Gastrocnemius medialis (tissue), 4 donors: Measurements from ENCODE around the gene AQP12A. TPM values are rescaled to one million over a fixed set of nuclear protein-coding genes. Genes with fewer than 3 reads are reported as not detected.

ENCODE experiments used
- ATAC-seq, 2 donors: fragments of 150-250 bp; one replicate each; pipeline ENCODE4 v1.9.1; 2016
- DNase-seq, 2 donors: peaks; one replicate each; pipeline ENCODE4 v3.0.0-alpha.2; 2019
- H3K27ac ChIP-seq, 4 donors: fragments of 200-600 bp; sonication (generic); 1 replicate in 1 of 4; 2 replicates in 3 of 4; pipeline ENCODE4 v1.5.1; 2016 to 2018; ENCODE audit warnings: mild to moderate bottlenecking in 2 of 4, moderate library complexity in 1 of 4
- H3K27me3 ChIP-seq, 3 donors: fragments of 200-600 bp; sonication (generic) in 2 of 3; 1 replicate in 1 of 3; 2 replicates in 2 of 3; pipeline versions ENCODE4 v1.5.1 to v1.6.0; 2016 to 2019; ENCODE audit warnings: mild to moderate bottlenecking in 1 of 3, moderate library complexity in 1 of 3
- H3K36me3 ChIP-seq, 2 donors: fragments of 200-600 bp; sonication (generic) in 1 of 2; one replicate each; pipeline ENCODE4 v1.5.1; 2017 to 2018
- H3K4me1 ChIP-seq, 2 donors: fragments of 200-600 bp; sonication (generic) in 1 of 2; one replicate each; pipeline ENCODE4 v1.5.1; 2016 to 2017; ENCODE audit warnings: mild to moderate bottlenecking in 2 of 2
- H3K4me3 ChIP-seq, 4 donors: fragments of 200-600 bp; sonication (generic) in 3 of 4; 1 replicate in 1 of 4; 2 replicates in 3 of 4; pipeline ENCODE4 v1.5.1; 2016 to 2019; ENCODE audit warnings: mild to moderate bottlenecking in 2 of 4
- H3K9me3 ChIP-seq, 3 donors: fragments of 200-600 bp; sonication (generic) in 2 of 3; 1 replicate in 1 of 3; 2 replicates in 2 of 3; pipeline ENCODE4 v1.5.1; 2016 to 2019
- POLR2A ChIP-seq, 2 donors: fragments of 450-650 bp; IDR thresholded peaks; one replicate each; pipeline ENCODE4 v1.6.1; 2017; ENCODE audit warnings: antibody characterized with exemption in 2 of 2, mild to moderate bottlenecking in 2 of 2, moderate library complexity in 2 of 2
- in situ Hi-C, 4 donors: fragments of 200-750 bp; cut with MboI; loops; one replicate each; pipeline versions ENCODE4 v1.15.0 to v1.8.0; 2017; ENCODE audit warnings: low sequenced_read_pairs in 4 of 4
- intact Hi-C: fragments of 100-400 bp; cut with DNase I; formaldehyde crosslinking; loops from one replicate; pipeline ENCODE4 v1.15.1; 2023; ENCODE audit warnings: low total_unique reads
- total RNA-seq, 4 donors: library from RNA; depleted of rRNA; stranded (reverse); fragments of >200 nt; gene quantifications; one replicate each; pipeline versions ENCODE4 v1.1.0 to v1.2.3, GENCODE V29; 2016
- TF ChIP-seq, protein P1 (sequence below), 5 experiments: fragments of 450-650 bp in 3 of 5; fragments of 200-600 bp in 2 of 5; sonication (generic) in 2 of 5; IDR thresholded peaks in 4 of 5; conservative IDR thresholded peaks in 1 of 5; 1 replicate in 4 of 5; 2 replicates in 1 of 5; pipeline ENCODE4 v1.5.1; 2016 to 2019; ENCODE audit warnings: antibody characterized with exemption in 5 of 5, mild to moderate bottlenecking in 3 of 5, moderate library complexity in 3 of 5

The AQP12A gene
- total RNA-seq, 4 donors from 2014 or later, result not detected

- Histone ChIP-seq H3K9me3 (no peaks in the 10 kb centered on the region), H3K27me3 (peaks cover 14 to 26% (median 21%) of the 10 kb centered on the region in 3 donors), H3K4me3 (no peak overlapping the region), H3K36me3 (no peaks in the 10 kb centered on the region), H3K4me1 (no peaks in the 10 kb centered on the region), H3K27ac (no peak overlapping the region)
- no peak for TF ChIP-seq POLR2A (IDR thresholded peaks at IDR 0.05)
- TF ChIP-seq, protein P1, sequence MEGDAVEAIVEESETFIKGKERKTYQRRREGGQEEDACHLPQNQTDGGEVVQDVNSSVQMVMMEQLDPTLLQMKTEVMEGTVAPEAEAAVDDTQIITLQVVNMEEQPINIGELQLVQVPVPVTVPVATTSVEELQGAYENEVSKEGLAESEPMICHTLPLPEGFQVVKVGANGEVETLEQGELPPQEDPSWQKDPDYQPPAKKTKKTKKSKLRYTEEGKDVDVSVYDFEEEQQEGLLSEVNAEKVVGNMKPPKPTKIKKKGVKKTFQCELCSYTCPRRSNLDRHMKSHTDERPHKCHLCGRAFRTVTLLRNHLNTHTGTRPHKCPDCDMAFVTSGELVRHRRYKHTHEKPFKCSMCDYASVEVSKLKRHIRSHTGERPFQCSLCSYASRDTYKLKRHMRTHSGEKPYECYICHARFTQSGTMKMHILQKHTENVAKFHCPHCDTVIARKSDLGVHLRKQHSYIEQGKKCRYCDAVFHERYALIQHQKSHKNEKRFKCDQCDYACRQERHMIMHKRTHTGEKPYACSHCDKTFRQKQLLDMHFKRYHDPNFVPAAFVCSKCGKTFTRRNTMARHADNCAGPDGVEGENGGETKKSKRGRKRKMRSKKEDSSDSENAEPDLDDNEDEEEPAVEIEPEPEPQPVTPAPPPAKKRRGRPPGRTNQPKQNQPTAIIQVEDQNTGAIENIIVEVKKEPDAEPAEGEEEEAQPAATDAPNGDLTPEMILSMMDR (IDR thresholded peaks at IDR 0.05 in 4 of 5, conservative IDR thresholded peaks at IDR 0.05 in 1 of 5), result no peak
- ATAC-seq (no peak), DNase-seq (no peak)
- in situ Hi-C loops (no loop called here), intact Hi-C loops (no loop called here)
Observed at GRCh38 chr2:240727439-240727838, 35.8 kb downstream of the AQP12A start.

- no peak for TF ChIP-seq POLR2A (IDR thresholded peaks at IDR 0.05)
- TF ChIP-seq, protein P1 (IDR thresholded peaks at IDR 0.05 in 4 of 5, conservative IDR thresholded peaks at IDR 0.05 in 1 of 5), result no peak
- no peaks in the 10 kb centered on the region for H3K9me3 ChIP-seq
Observed at GRCh38 chr2:240727913-240728312, 36.2 kb downstream of the AQP12A start.

GRCh38 chr2:240728361-240728760 lies 36.7 kb downstream of the AQP12A start:
- Histone ChIP-seq H3K27ac (no peak overlapping the region), H3K36me3 (no peaks in the 10 kb centered on the region), H3K4me1 (no peaks in the 10 kb centered on the region), H3K27me3 (peaks cover 14 to 26% (median 21%) of the 10 kb centered on the region in 3 donors), H3K4me3 (no peak overlapping the region), H3K9me3 (no peaks in the 10 kb centered on the region)
- intact Hi-C loops (no loop called here), in situ Hi-C loops (no loop called here)
- DNase-seq, result no peak
- ATAC-seq, result no peak
- no peak for TF ChIP-seq POLR2A (IDR thresholded peaks at IDR 0.05)
- TF ChIP-seq, protein P1 (IDR thresholded peaks at IDR 0.05 in 4 of 5, conservative IDR thresholded peaks at IDR 0.05 in 1 of 5), result no peak

More at GRCh38 chr2:240727913-240728312, 36.2 kb downstream of the AQP12A start:
- intact Hi-C loops (no loop called here), in situ Hi-C loops (no loop called here)
- H3K4me3 ChIP-seq, result no peak overlapping the region
- no peak for ATAC-seq
- peaks cover 14 to 26% (median 21%) of the 10 kb centered on the region in 3 donors for H3K27me3 ChIP-seq
- H3K27ac ChIP-seq, result no peak overlapping the region
- no peaks in the 10 kb centered on the region for H3K4me1 ChIP-seq
- no peaks in the 10 kb centered on the region for H3K36me3 ChIP-seq
- no peak for DNase-seq

DNA sequence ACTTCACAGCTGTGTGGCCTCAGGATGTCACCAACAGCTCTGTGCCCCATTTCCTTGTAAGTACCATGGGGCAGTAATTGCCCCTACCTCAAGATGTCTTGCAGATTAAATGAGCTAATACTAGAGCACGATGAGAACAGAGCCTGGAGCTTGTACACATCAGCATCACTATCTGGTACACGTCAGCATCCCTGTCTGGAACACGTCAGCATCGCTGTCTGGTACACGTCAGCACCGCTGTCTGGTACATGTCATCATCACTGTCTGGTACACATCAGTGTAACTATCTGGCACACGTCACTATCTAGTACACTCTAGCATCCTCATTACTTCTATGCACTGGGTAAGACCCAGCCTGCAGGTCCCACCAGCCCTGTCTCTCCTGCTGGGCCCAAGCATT lies 37.2 kb downstream of the AQP12A start:
- DNase-seq, result no peak
- intact Hi-C loops, result no loop called here
- Histone ChIP-seq H3K4me1 (no peaks in the 10 kb centered on the region), H3K9me3 (no peaks in the 10 kb centered on the region), H3K27me3 (peaks cover 14 to 26% (median 21%) of the 10 kb centered on the region in 3 donors), H3K27ac (no peak overlapping the region), H3K36me3 (no peaks in the 10 kb centered on the region), H3K4me3 (no peak overlapping the region)
- TF ChIP-seq, protein P1 (IDR thresholded peaks at IDR 0.05 in 4 of 5, conservative IDR thresholded peaks at IDR 0.05 in 1 of 5), result no peak
- no peak for TF ChIP-seq POLR2A (IDR thresholded peaks at IDR 0.05)
- in situ Hi-C loops, result no loop called here
- ATAC-seq, result no peak
